H9 (cell line): ENCODE results near the gene GRIN2A. TPM values are rescaled to one million over a fixed set of nuclear protein-coding genes. Genes with fewer than 3 reads are reported as not detected.

Source experiments
- DNase-seq: peaks from one replicate; pipeline ENCODE4 v3.0.0-alpha.2; 2017
- H2AFZ ChIP-seq: one replicate; pipeline ENCODE4 v1.6.1; 2013; ENCODE audit warnings: mild to moderate bottlenecking, low read length, control low read depth, moderate library complexity
- H2AK5ac ChIP-seq: 2 replicates; pipeline ENCODE4 v1.6.1; 2013; ENCODE audit warnings: low read length, control low read depth, mixed read lengths; ENCODE audit not compliant: insufficient read length
- H2BK120ac ChIP-seq: one replicate; pipeline ENCODE4 v1.6.1; 2013; ENCODE audit warnings: low read depth, mild to moderate bottlenecking, low read length, control low read depth, inconsistent platforms; ENCODE audit not compliant: poor library complexity, severe bottlenecking
- H2BK12ac ChIP-seq: 2 replicates; pipeline ENCODE4 v1.6.1; 2013; ENCODE audit warnings: low read length, control low read depth, mixed read lengths, low read depth; ENCODE audit not compliant: insufficient read length
- H2BK15ac ChIP-seq: 2 replicates; pipeline ENCODE4 v1.6.1; 2013; ENCODE audit warnings: low read depth, low read length, control low read depth
- H2BK20ac ChIP-seq: one replicate; pipeline ENCODE4 v1.6.1; 2013; ENCODE audit warnings: low read depth, mild to moderate bottlenecking, low read length, control low read depth, inconsistent platforms; ENCODE audit not compliant: poor library complexity, severe bottlenecking
- H2BK5ac ChIP-seq: 2 replicates; pipeline ENCODE4 v1.6.1; 2013; ENCODE audit warnings: low read length, control low read depth, mixed read lengths; ENCODE audit not compliant: insufficient read length
- H3K14ac ChIP-seq: 2 replicates; pipeline ENCODE4 v1.6.1; 2013; ENCODE audit warnings: low read length, control low read depth; ENCODE audit not compliant: insufficient read depth
- H3K18ac ChIP-seq: 2 replicates; pipeline ENCODE4 v1.6.1; 2013; ENCODE audit warnings: low read depth, mild to moderate bottlenecking, mixed read lengths, low read length, control low read depth; ENCODE audit not compliant: insufficient read length
- H3K23ac ChIP-seq: 2 replicates; pipeline ENCODE4 v1.6.1; 2013; ENCODE audit warnings: low read length, control low read depth, mixed read lengths, low read depth; ENCODE audit not compliant: insufficient read length
- H3K23me2 ChIP-seq: 2 replicates; pipeline ENCODE4 v1.6.1; 2013; ENCODE audit warnings: low read depth, mild to moderate bottlenecking, mixed read lengths, low read length, control low read depth; ENCODE audit not compliant: insufficient read length, poor library complexity, severe bottlenecking
- H3K27ac ChIP-seq: 2 replicates; pipeline ENCODE4 v1.5.1; 2013; ENCODE audit warnings: low read length, control low read depth, mixed read lengths, low read depth; ENCODE audit not compliant: insufficient read length
- H3K27me3 ChIP-seq: 2 replicates; pipeline ENCODE4 v1.6.1; 2013; ENCODE audit warnings: low read length, control low read depth, inconsistent platforms; ENCODE audit not compliant: insufficient read depth
- H3K4ac ChIP-seq: 2 replicates; pipeline ENCODE4 v1.6.1; 2013; ENCODE audit warnings: low read depth, mild to moderate bottlenecking, control low read depth, inconsistent platforms, low read length, moderate library complexity
- H3K4me1 ChIP-seq: 2 replicates; pipeline ENCODE4 v1.6.1; 2013; ENCODE audit warnings: low read length, control low read depth, inconsistent platforms; ENCODE audit not compliant: insufficient read depth
- H3K4me2 ChIP-seq: 2 replicates; pipeline ENCODE4 v1.6.1; 2013; ENCODE audit warnings: low read length, control low read depth, mixed read lengths; ENCODE audit not compliant: insufficient read length, insufficient read depth
- H3K56ac ChIP-seq: 2 replicates; pipeline ENCODE4 v1.6.1; 2013; ENCODE audit warnings: low read depth, mild to moderate bottlenecking, mixed read lengths, low read length, control low read depth; ENCODE audit not compliant: insufficient read length
- H3K79me1 ChIP-seq: 2 replicates; pipeline ENCODE4 v1.6.1; 2013; ENCODE audit warnings: low read depth, mild to moderate bottlenecking, moderate library complexity, low read length, control low read depth, inconsistent platforms; ENCODE audit not compliant: insufficient read depth, poor library complexity, severe bottlenecking
- H3K79me2 ChIP-seq: 2 replicates; pipeline ENCODE4 v1.6.1; 2013; ENCODE audit warnings: low read length, control low read depth, inconsistent platforms; ENCODE audit not compliant: insufficient read depth
- H3K9ac ChIP-seq: 2 replicates; pipeline ENCODE4 v1.6.1; 2013; ENCODE audit warnings: low read length, control low read depth, mixed read lengths; ENCODE audit not compliant: insufficient read length; ENCODE audit errors: extremely low read depth
- H3K9me3 ChIP-seq: one replicate; pipeline ENCODE4 v1.6.1; 2013; ENCODE audit warnings: low read depth, low read length, inconsistent platforms; ENCODE audit not compliant: control insufficient read depth
- H3T11ph ChIP-seq: one replicate; pipeline ENCODE4 v1.6.1; 2013; ENCODE audit warnings: mild to moderate bottlenecking, low read length, control low read depth, inconsistent platforms
- H4K20me1 ChIP-seq: one replicate; pipeline ENCODE4 v1.6.1; 2013; ENCODE audit not compliant: control insufficient read depth, insufficient read length, insufficient read depth
- H4K5ac ChIP-seq: 2 replicates; pipeline ENCODE4 v1.6.1; 2013; ENCODE audit warnings: low read depth, mild to moderate bottlenecking, mixed read lengths, low read length, control low read depth; ENCODE audit not compliant: insufficient read length
- H4K8ac ChIP-seq: replicated peaks from 2 replicates; pipeline ENCODE4 v1.6.1; 2013; ENCODE audit warnings: low read length, control low read depth, mixed read lengths, low read depth; ENCODE audit not compliant: insufficient read length
- H4K91ac ChIP-seq: 2 replicates; pipeline ENCODE4 v1.6.1; 2013; ENCODE audit warnings: low read depth, mild to moderate bottlenecking, moderate library complexity, mixed read lengths, low read length, control low read depth; ENCODE audit not compliant: insufficient read length
- H3K27ac Mint-ChIP-seq, 3 experiments: 2 replicates in 2 of 3; 3 replicates in 1 of 3; pipeline ENCODE4 v1.8.0; 2020 to 2021; ENCODE audit warnings: mixed read lengths in 3 of 3, mild to moderate bottlenecking in 1 of 3, moderate library complexity in 1 of 3
- H3K27me3 Mint-ChIP-seq: 2 replicates; pipeline ENCODE4 v1.8.0; 2021; ENCODE audit warnings: low read depth, mild to moderate bottlenecking, moderate library complexity, mixed read lengths
- H3K36me3 Mint-ChIP-seq, 3 experiments: 2 replicates in 2 of 3; 3 replicates in 1 of 3; pipeline ENCODE4 v1.8.0; 2020 to 2021; ENCODE audit warnings: low read depth in 3 of 3, mixed read lengths in 3 of 3; ENCODE audit not compliant: insufficient read depth in 1 of 3
- H3K4me1 Mint-ChIP-seq, 2 experiments: 2 replicates each; pipeline ENCODE4 v1.8.0; 2020; ENCODE audit warnings: mixed read lengths in 2 of 2
- H3K4me3 Mint-ChIP-seq, 2 experiments: 2 replicates in 1 of 2; 3 replicates in 1 of 2; pipeline ENCODE4 v1.8.0; 2020 to 2021; ENCODE audit warnings: mild to moderate bottlenecking in 2 of 2, mixed read lengths in 2 of 2, moderate library complexity in 1 of 2
- H3K9me3 Mint-ChIP-seq, 2 experiments: 2 replicates in 1 of 2; 3 replicates in 1 of 2; pipeline ENCODE4 v1.8.0; 2020; ENCODE audit warnings: mild to moderate bottlenecking in 2 of 2, mixed read lengths in 2 of 2, moderate library complexity in 1 of 2
- CTCF ChIP-seq: fragments of 200-600 bp; sonication (generic); conservative IDR thresholded peaks from 3 replicates; pipeline ENCODE4 v1.8.0; 2021; ENCODE audit warnings: antibody characterized with exemption, mild to moderate bottlenecking
- WGBS: extraction: QIAGEN DNeasy Blood & Tissue Kit; methylation state at CpG from one replicate; pipeline ENCODE4 v1.1.7; 2013; ENCODE audit warnings: missing lambda C conversion rate, low lambda C conversion rate, mixed read lengths; ENCODE audit not compliant: insufficient read length; ENCODE audit errors: extremely low coverage; 5-methylcytosine and 5-hydroxymethylcytosine counted together
- total RNA-seq: library from RNA; stranded (reverse); gene quantifications from 2 replicates; pipeline ENCODE4 v1.2.1, GENCODE V29; 2021

The GRIN2A gene
- total RNA-seq, 1 experiment from 2014 or later: 1.5 TPM

GRCh38 chr16:10045947-10046346 lies 136.3 kb downstream of the GRIN2A start:
- Histone ChIP-seq H3K14ac (no peak overlapping the region), H3K56ac (no peak overlapping the region), H3K9me3 (no peaks in the 10 kb centered on the region)

More at GRCh38 chr16:10045947-10046346, 136.3 kb downstream of the GRIN2A start:
- no peak overlapping the region for H4K8ac ChIP-seq
- no peak overlapping the region for H3K4ac ChIP-seq
- H2BK120ac ChIP-seq: no peak overlapping the region
- H3K27me3 ChIP-seq: no peaks in the 10 kb centered on the region
- H3K27ac ChIP-seq: no peak overlapping the region
- H2AK5ac ChIP-seq: no peak overlapping the region
- H2AFZ ChIP-seq: no peak overlapping the region
- Mint-ChIP-seq H3K27ac (no peak overlapping the region), H3K9me3 (no peaks in the 10 kb centered on the region; a peak in 1 of 5 replicates), H3K36me3 (no peaks in the 10 kb centered on the region), H3K4me1 (no peaks in the 10 kb centered on the region), H3K27me3 (peaks cover 4% of the 10 kb centered on the region), H3K4me3 (no peak overlapping the region)
- H2BK12ac ChIP-seq: no peak overlapping the region
- no peak overlapping the region for H2BK20ac ChIP-seq
- H3K79me1 ChIP-seq: no peaks in the 10 kb centered on the region
- no peaks in the 10 kb centered on the region for H4K20me1 ChIP-seq
- H4K5ac ChIP-seq: no peak overlapping the region
- no peak overlapping the region for H3T11ph ChIP-seq
- H3K4me1 ChIP-seq: no peaks in the 10 kb centered on the region
- no peak overlapping the region for H3K9ac ChIP-seq
- H3K79me2 ChIP-seq: no peaks in the 10 kb centered on the region
- H4K91ac ChIP-seq: no peak overlapping the region
- H3K4me2 ChIP-seq: no peak overlapping the region
- H3K23me2 ChIP-seq: no peaks in the 10 kb centered on the region
- no peak overlapping the region for H3K23ac ChIP-seq
- no CpG with 5 or more reads among the region's 4 CpGs for WGBS
- no peak overlapping the region for H2BK15ac ChIP-seq
- TF ChIP-seq CTCF: no peak
- no peak overlapping the region for H2BK5ac ChIP-seq
- no peak for DNase-seq
- H3K18ac ChIP-seq: no peak overlapping the region
